Gastroesophageal sphincter (tissue), 3 donors: ENCODE data around the gene OSGIN1.
A peak's percentile ranks its signal among the peaks of the same experiment; 100 is the strongest.

Source experiments
- CTCF ChIP-seq, 4 experiments: fragments of 200-600 bp in 2 of 4; fragments of 450-650 bp in 2 of 4; sonication (generic) in 1 of 4; IDR thresholded peaks; one replicate each; pipeline ENCODE4 v1.5.1; 2017 to 2019; ENCODE audit warnings: antibody characterized with exemption in 4 of 4, mild to moderate bottlenecking in 2 of 4, moderate library complexity in 2 of 4
- POLR2AphosphoS5 ChIP-seq: sonication (generic); formaldehyde crosslinking; IDR thresholded peaks from one replicate; pipeline ENCODE4 v1.6.1; 2017; ENCODE audit warnings: antibody characterized with exemption

DNA sequence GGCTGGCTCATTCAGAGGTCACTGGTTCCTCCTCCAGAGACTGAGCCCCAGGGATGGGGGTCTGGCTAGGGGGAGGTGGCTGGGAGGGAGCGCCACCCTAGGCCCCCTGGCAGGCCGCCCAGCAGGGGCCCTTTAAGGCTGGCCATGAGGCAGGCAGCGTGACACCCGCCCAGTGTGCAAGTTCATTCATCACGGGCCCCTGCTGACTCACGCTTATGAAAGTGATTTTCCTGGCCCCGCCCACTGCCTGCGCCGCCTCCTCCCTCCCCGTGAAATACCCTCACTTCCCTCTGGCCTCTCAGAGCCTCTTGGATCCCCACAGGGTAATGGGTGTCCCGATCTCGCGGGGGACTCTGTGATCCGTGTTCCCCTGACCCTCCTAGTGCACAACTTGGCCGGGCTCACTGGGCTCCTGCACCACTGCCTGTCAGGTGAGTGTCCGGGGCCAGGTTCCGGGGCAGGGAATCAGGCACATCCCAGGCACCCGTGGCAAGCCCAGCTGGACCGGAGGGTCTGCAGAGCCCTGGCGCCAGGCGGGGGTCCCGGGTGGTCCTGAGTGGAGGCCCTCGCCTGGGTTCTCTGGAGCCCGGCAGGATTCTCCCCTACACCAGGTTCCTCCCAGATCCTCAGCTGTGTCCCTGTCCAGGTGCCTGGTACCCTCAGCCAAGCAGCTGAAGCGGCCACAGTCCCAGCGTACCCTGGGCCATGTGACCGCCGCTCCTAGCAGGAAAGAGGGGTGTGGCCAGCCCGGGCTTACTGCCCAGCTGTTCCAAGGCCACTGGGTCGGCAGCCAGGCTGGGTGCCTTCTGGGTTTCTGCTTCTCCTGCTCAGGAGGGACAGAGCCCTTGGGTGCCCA, at the start of gene OSGIN1:
- peak in 1 of 4 experiments; percentile 8 for TF ChIP-seq CTCF (IDR thresholded peaks at IDR 0.05)
- TF ChIP-seq POLR2AphosphoS5 = peak; percentile 81
